Activated CD8-positive, alpha-beta memory T cell treated with anti-CD3 and anti-CD28 coated beads, Interleukin-2, amount 50 U/mL, for 1 hour (primary cell): ENCODE measurements around the gene CPSF4.
A peak's percentile ranks its signal among the peaks of the same experiment; 100 is the strongest.
"Not testable (repeated sequence)": the region's sequence is repeated elsewhere in the genome, so short reads cannot be mapped to it uniquely, and the experiment has no call there.

Experiments
- DNase-seq: peaks from one replicate; pipeline ENCODE4 v3.0.0-alpha.2; 2020; ENCODE audit errors: extremely low read depth

CPSF4 gene

GRCh38 chr7:99490878-99491277 is 52.1 kb downstream of the CPSF4 start:
- no peak for DNase-seq

- no peak for DNase-seq
These were observed 55.1 kb downstream of the CPSF4 start for GRCh38 chr7:99493823-99494222.

GRCh38 chr7:99497766-99498545 is 59.2 kb downstream of the CPSF4 start:
- DNase-seq = no peak

- no peak for DNase-seq
These were observed 59.8 kb downstream of the CPSF4 start for GRCh38 chr7:99498546-99498944.

GRCh38 chr7:99499371-99499720 is 60.6 kb downstream of the CPSF4 start:
- no peak for DNase-seq

GRCh38 chr7:99499721-99500636 is 61.2 kb downstream of the CPSF4 start, which contains the start of gene ZNF394:
TSS of gene ZNF394 (minus strand) at chr7:99500281. CDS start at chr7:99500093, 188 bp downstream.
- peak; percentile 70 for DNase-seq

GRCh38 chr7:99500637-99501009 is 61.9 kb downstream of the CPSF4 start:
- no peak for DNase-seq

GRCh38 chr7:99501236-99501635 is 62.5 kb downstream of the CPSF4 start:
- not testable (repeated sequence) for DNase-seq

- no peak for DNase-seq
These were observed 65.5 kb downstream of the CPSF4 start for GRCh38 chr7:99504281-99504602.

GRCh38 chr7:99504603-99505323 is 66.0 kb downstream of the CPSF4 start, which contains the start of gene ZKSCAN5:
TSS of gene ZKSCAN5 (plus strand) at chr7:99504662. CDS start at chr7:99506045, 1,383 bp downstream.
- peak; percentile 88 for DNase-seq

GRCh38 chr7:99505324-99505662 is 66.5 kb downstream of the CPSF4 start:
- no peak for DNase-seq
